ENCODE results near the gene CAMKK2. TPM values are rescaled to one million over a fixed set of nuclear protein-coding genes. Genes with fewer than 3 reads are reported as not detected.

Gene CAMKK2
- total and polyA plus RNA-seq, 2 of the 13 experiments (the other 11 are each of a cell fraction or from before 2014, with no cell fraction given): 18.8 to 20.0 TPM

- peak; percentile 65; the same call in 1 of the 2 replicates for TF ChIP-seq KDM2A (CRISPR knock-in tag; IDR thresholded peaks at IDR 0.05; ENCODE audit: borderline replicate concordance, low read depth)
- peak; percentile 40; the same call in 1 of the 2 replicates for TF ChIP-seq NR0B2 (CRISPR knock-in tag; IDR thresholded peaks at IDR 0.05)
- peak; percentile 58; the same call in 1 of the 2 replicates for TF ChIP-seq SIN3A (IDR thresholded peaks at IDR 0.05; ENCODE audit: borderline replicate concordance, low read depth, low read length)
- TF ChIP-seq HNRNPH1 (optimal IDR thresholded peaks at IDR 0.05; ENCODE audit: low read depth, low read length): no peak
- no peak for TF ChIP-seq ZNF878 (CRISPR knock-in tag; IDR thresholded peaks at IDR 0.05)
- no peak for TF ChIP-seq ZNF18 (CRISPR knock-in tag; IDR thresholded peaks at IDR 0.05; ENCODE audit: insufficient replicate concordance)
- no peak for TF ChIP-seq KDM4B (CRISPR knock-in tag; IDR thresholded peaks at IDR 0.05)
- TF ChIP-seq POLR2A (IDR thresholded peaks at IDR 0.05; ENCODE audit: insufficient read depth in 1 of 2, low read depth in 2 of 2, low read length in 2 of 2): peak; percentile 27 to 61; a peak in 3 of 4 replicates
- TF ChIP-seq ZNF282 (IDR thresholded peaks at IDR 0.05; ENCODE audit: partially characterized antibody): no peak
- TF ChIP-seq DRAP1 (CRISPR knock-in tag; IDR thresholded peaks at IDR 0.05): no peak
- TF ChIP-seq CREBL2 (CRISPR knock-in tag; IDR thresholded peaks at IDR 0.05; ENCODE audit: borderline replicate concordance): no peak
- TF ChIP-seq ZNF333 (CRISPR knock-in tag; IDR thresholded peaks at IDR 0.05; ENCODE audit: borderline replicate concordance): peak; percentile 94; the same call in 1 of the 2 replicates
- TF ChIP-seq ZNF605 (CRISPR knock-in tag; IDR thresholded peaks at IDR 0.05): peak; percentile 58; the same call in 1 of the 2 replicates
- peak; percentile 74; the same call in 1 of the 2 replicates for TF ChIP-seq ZNF292 (CRISPR knock-in tag; IDR thresholded peaks at IDR 0.05; ENCODE audit: borderline replicate concordance, low read depth)
- peak; percentile 58; the same call in 1 of the 2 replicates for TF ChIP-seq ZNF142 (CRISPR knock-in tag; IDR thresholded peaks at IDR 0.05)
- TF ChIP-seq MEF2D (CRISPR knock-in tag; IDR thresholded peaks at IDR 0.05): 0 out of 2 replicates have a peak, but pooled peaks have one; percentile 36
- no peak for TF ChIP-seq NONO (IDR thresholded peaks at IDR 0.05)
- TF ChIP-seq NONO (CRISPR knock-in tag; conservative IDR thresholded peaks at IDR 0.05): peak; percentile 71; the same call in 1 of the 2 replicates
These were observed at the start of gene CAMKK2 (continued) for GRCh38 chr12:121296618-121297434.
